Fibroblast of villous mesenchyme (primary cell): ENCODE measurements around the gene MOB3C. TPM values are rescaled to one million over a fixed set of nuclear protein-coding genes. Genes with fewer than 3 reads are reported as not detected.

ENCODE experiments used
- DNase-seq: peaks from one replicate; pipeline ENCODE4 v3.0.0-alpha.2; 2010; ENCODE audit warnings: low read depth
- H3K4me3 ChIP-seq: 2 replicates; pipeline ENCODE4 v1.5.1; 2011; ENCODE audit warnings: low read depth, mild to moderate bottlenecking, low read length
- total RNA-seq: library from RNA; depleted of rRNA; stranded (reverse); fragments of >200 nt; gene quantifications from 2 replicates; pipeline ENCODE4 v1.2.3, GENCODE V29; 2012
- TF ChIP-seq, protein P1 (sequence below): IDR thresholded peaks from 2 replicates; pipeline ENCODE4 v1.5.1; 2012; ENCODE audit warnings: low read depth, mild to moderate bottlenecking, low read length; ENCODE audit not compliant: insufficient read depth

MOB3C gene
- total RNA-seq, 1 donor = 8.6 TPM

DNA sequence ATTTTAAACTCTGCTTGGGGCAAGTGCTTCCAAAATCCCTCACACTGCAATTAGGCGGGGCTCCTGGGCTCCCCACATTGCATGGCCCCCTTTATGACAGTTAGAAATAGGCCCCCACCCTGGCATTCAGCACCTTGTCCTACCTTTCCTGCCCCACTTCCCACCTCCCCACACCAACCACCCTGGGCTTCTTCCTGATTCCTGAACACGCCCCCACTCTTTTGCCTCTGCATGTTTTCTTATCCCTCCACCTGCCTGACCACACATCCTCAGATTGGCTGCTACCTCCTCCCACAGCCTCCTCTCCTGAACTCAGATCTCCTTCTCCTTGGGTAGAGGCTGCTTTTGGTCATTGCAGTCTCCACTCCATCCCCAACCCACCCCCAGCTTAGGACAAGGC is 1.5 kb downstream of the MOB3C start:
- peak overlapping the region; percentile 75 for H3K4me3 ChIP-seq

DNA sequence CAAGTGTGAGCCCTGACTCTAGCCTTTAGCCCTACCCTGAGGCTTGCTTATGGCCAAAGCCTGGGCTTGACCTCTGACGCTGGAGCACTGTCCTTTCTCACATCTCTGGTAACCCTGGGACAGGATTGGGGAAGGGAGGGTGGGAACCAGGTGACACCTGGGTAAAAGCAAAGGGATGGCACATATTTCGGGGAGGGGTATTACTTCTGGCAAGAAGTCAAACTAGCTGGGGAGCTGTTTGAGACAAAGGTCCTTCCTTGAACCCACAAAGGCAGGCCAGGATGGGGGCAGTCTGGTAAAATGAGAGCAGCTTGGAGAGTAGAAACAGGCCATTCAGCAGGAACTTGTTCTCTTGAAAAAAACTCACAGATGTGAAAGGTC is 2.0 kb downstream of the MOB3C start:
- TF ChIP-seq, protein P1, sequence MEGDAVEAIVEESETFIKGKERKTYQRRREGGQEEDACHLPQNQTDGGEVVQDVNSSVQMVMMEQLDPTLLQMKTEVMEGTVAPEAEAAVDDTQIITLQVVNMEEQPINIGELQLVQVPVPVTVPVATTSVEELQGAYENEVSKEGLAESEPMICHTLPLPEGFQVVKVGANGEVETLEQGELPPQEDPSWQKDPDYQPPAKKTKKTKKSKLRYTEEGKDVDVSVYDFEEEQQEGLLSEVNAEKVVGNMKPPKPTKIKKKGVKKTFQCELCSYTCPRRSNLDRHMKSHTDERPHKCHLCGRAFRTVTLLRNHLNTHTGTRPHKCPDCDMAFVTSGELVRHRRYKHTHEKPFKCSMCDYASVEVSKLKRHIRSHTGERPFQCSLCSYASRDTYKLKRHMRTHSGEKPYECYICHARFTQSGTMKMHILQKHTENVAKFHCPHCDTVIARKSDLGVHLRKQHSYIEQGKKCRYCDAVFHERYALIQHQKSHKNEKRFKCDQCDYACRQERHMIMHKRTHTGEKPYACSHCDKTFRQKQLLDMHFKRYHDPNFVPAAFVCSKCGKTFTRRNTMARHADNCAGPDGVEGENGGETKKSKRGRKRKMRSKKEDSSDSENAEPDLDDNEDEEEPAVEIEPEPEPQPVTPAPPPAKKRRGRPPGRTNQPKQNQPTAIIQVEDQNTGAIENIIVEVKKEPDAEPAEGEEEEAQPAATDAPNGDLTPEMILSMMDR = no peak
- no peak for DNase-seq
- no peak overlapping the region for H3K4me3 ChIP-seq

More for the DNA sequence above, 1.5 kb downstream of the MOB3C start:
- DNase-seq = no peak
- TF ChIP-seq, protein P1 = no peak

DNA sequence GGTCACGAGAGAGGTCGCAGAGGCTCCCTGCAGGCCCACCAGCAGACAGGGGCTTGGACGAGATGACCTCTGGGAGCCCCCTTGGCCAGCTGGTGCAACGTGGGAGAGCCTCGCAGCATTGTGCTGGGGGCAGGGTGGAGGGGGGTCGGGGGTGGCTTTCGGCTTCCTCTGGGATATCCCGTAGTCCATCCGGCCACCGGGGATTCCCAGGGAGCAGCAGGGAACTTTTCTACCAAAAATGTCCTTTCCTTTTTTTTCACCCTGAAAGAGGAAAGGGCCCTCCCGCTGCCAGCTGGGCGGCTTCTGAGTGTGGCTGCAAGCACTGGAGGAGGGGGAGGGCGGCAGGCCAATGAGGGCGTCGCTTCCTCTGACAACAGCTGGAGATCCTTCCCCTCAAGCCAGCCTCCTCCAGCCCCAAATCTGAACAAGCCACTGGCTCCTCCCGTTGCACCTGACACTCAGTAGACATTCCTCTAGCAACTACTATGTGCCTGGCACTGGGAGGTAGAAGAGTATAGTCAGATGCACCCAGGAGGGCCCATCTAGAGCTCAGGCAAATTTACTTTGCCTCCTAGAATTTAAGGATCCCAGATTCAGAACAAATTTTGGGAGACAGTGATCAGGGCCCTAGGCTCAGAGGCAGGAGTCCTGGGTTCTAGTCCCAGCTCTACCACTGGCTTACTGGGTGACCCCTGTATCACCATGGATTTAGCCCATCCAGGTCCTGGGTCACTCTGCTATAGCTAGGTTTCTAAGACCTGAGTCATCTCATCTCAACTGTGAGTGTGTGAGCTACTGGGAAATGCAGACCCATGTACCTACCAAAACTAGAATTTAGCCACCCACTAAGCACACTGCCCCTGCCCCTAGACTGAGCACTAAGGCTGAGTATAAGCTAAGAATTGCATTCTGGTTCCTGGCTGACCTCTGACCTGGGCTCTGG is 2.7 kb downstream of the MOB3C start:
- DNase-seq = peak; percentile 82
- H3K4me3 ChIP-seq = peak overlapping the region; percentile 32
- TF ChIP-seq, protein P1 = no peak

DNA sequence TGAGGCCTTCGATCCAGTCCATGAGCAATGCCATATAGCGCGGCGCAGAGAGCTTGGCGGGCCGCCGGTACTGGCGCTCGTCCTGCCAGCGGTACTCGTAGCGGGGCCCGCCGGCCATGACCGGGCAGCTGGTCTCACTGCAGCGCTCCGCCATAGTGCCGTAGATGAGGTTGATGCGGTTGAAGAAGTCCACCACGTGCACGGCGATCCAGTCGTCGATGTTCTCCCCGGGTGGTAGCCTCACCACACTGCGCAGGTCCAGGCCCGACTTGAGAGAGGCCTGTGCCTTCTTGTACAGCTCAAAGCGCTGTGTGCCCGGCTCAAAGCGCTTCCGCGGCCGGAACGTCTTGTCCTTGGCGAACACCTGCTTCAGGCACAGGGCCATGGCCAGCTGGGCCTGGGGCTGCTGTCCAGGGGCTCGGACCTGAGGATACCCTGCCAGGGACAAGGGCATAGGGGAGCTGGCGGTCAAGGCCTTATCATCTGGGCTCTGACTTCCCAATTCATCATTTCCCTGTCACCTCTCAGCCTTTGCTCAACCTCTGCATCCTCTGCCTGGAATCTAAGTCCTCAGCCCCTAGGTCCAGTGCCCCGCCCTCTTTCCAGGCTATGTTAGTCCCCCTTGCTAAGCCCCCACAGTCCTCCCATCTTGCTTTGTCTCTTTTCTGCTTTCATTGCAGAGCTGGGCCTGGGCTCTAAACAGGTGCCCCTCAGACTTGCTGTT is 3.5 kb downstream of the MOB3C start:
- H3K4me3 ChIP-seq = peak overlapping the region; percentile 32
- no peak for DNase-seq
- TF ChIP-seq, protein P1 = no peak

DNA sequence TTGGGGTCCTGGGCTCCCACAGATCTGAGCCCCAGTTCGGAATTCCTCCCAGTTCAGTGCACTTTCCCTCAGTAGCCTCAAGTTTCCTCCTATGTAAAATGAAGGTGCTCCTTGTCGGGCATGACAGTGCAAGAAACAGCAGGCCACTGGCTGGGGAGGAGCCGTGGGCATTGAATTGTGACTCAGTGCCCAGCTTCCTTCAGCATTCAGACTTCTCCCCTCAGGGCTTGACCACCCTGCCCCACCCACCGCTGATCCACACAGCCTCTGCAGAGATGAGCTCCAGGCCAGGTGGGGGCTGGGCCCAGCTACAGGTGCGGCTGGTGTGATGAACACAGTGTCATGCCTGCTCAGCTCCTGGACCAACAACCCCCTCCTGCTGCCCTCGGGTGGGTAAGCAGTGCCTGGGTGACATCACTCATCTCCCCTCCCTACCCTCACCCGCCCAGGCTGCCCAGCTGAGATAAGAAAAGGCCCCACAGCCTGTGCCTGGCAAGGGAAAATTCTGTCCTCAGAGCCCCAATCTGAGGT is 4.9 kb downstream of the MOB3C start:
- no peak for DNase-seq
- TF ChIP-seq, protein P1 = no peak
- H3K4me3 ChIP-seq = no peak overlapping the region

DNA sequence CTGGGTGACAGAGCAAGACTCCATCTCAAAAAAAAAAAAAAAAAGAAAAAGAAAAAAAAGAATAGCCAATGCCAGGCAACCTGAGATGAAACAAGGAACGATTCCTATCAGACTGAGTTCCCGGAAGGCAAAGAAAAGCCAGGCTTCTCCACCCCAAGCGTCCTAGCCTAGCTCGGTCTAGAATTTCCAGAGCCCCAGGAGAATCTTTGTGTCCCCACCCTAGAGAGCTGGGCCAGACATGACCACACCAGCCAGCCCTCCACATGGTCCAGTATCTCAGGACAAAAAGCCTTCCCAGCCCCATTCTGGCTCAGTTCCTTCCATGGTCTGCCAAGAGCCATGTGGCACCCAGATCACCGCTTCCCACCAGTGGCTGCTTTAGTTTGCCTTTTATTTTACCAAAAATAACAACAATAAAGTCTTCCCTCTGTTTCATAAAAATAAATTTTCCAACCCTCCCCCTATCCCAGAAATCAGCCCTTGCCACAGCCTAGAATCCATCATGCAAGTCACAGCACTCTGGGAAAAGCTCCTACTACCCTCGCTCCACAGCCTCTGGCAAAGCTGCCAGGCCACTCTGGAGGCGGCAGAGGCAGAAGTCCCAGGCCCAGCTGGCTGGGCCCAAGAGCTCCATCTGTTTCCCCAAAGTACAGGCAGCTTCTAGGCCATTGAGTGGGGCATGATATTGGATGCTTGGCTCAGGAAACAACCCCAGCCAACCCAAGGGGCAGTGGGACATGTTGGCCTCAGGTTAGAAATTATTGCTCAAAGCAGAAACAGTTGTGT is 9.1 kb downstream of the MOB3C start:
- H3K4me3 ChIP-seq = no peak overlapping the region
- TF ChIP-seq, protein P1 = no peak
- no peak for DNase-seq
